GM23338 (cell line): ENCODE measurements around the gene CADPS.

ENCODE experiments used
- REST ChIP-seq: IDR thresholded peaks from one replicate; pipeline ENCODE4 v1.6.1; 2018; ENCODE audit warnings: antibody characterized with exemption; ENCODE audit not compliant: unreplicated experiment
- TF ChIP-seq, protein P1 (sequence below), 2 experiments: fragments of 200-600 bp in 1 of 2; sonication (generic) in 1 of 2; conservative IDR thresholded peaks; 2 replicates each; pipeline versions ENCODE4 v1.5.1 to v1.6.1; 2016 to 2017; ENCODE audit warnings: antibody characterized with exemption in 2 of 2, low read depth in 2 of 2, mild to moderate bottlenecking in 2 of 2, moderate library complexity in 1 of 2

DNA sequence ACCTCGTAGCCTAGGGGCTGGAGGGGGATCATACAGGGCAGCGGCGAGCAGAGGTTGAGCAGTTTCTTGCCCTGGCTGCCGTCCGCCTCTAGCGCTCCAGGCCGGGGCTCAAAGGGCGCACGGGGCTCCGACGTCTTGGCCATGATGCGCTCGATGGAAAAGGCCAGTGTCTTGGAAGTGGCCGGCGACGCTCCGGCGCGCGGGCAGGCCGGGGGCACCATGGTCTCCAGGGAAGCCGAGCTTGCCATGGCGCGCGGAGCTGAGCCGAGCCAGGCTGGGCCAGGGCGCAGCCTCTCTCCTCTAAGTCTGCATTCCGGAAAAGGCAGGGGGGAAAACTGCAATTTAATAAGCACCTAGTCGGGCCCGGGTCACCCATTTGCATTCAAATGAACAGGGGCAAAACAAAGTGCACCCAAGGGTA is 502.6 kb downstream of the CADPS start:
- TF ChIP-seq, protein P1, sequence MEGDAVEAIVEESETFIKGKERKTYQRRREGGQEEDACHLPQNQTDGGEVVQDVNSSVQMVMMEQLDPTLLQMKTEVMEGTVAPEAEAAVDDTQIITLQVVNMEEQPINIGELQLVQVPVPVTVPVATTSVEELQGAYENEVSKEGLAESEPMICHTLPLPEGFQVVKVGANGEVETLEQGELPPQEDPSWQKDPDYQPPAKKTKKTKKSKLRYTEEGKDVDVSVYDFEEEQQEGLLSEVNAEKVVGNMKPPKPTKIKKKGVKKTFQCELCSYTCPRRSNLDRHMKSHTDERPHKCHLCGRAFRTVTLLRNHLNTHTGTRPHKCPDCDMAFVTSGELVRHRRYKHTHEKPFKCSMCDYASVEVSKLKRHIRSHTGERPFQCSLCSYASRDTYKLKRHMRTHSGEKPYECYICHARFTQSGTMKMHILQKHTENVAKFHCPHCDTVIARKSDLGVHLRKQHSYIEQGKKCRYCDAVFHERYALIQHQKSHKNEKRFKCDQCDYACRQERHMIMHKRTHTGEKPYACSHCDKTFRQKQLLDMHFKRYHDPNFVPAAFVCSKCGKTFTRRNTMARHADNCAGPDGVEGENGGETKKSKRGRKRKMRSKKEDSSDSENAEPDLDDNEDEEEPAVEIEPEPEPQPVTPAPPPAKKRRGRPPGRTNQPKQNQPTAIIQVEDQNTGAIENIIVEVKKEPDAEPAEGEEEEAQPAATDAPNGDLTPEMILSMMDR (conservative IDR thresholded peaks at IDR 0.05; ENCODE audit: low read depth in 2 of 2), result no peak
- TF ChIP-seq REST, result no peak
